ENCODE data around the gene SETD5. TPM values are rescaled to one million over a fixed set of nuclear protein-coding genes. Genes with fewer than 3 reads are reported as not detected.

SETD5 gene
- total RNA-seq, 4 donors from 2014 or later, result 84.0 to 158 (median 114) TPM

DNA sequence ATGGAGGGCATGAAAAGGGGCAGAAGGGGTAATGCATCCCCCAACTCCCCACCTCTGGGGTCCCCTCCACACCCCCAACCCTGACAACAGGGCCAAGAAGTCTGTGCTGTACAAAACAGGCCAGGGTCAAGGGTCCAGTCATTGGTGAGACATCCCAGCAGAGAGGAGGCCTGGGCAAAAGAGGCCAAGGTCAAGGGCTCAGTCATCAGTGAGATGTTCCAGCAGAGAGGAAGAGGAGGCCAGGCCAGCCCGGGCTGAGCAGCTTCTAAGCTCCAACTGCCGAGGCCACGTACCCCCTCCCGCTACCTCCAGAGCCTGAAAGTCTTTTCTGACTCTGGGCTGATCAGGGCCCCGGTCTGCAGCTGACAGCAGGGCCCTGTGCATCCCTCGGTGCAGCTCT is 103.8 kb downstream of the SETD5 start:
- 64 to 86% methylated on average over 5 of the region's 6 CpGs for WGBS, 2 donors
- Histone ChIP-seq H3K4me3 (replicated peaks in 1 of 3) (no peak overlapping the region), H3K9me3 (no peaks in the 10 kb centered on the region), H3K36me3 (no peaks in the 10 kb centered on the region), H3K27ac (no peak overlapping the region), H3K27me3 (no peaks in the 10 kb centered on the region), H3K4me1 (peaks cover 7 to 14% of the 10 kb centered on the region in 2 donors)
- DNase-seq, result no peak
- intact Hi-C loops (cut with DNase I), result loop anchor here (10.0 kb wide), 1 partner anchor 234 kb away; the partner anchor contains the start of gene BRPF1
- TF ChIP-seq POLR2A (IDR thresholded peaks at IDR 0.05), result no peak
- TF ChIP-seq, protein P1, sequence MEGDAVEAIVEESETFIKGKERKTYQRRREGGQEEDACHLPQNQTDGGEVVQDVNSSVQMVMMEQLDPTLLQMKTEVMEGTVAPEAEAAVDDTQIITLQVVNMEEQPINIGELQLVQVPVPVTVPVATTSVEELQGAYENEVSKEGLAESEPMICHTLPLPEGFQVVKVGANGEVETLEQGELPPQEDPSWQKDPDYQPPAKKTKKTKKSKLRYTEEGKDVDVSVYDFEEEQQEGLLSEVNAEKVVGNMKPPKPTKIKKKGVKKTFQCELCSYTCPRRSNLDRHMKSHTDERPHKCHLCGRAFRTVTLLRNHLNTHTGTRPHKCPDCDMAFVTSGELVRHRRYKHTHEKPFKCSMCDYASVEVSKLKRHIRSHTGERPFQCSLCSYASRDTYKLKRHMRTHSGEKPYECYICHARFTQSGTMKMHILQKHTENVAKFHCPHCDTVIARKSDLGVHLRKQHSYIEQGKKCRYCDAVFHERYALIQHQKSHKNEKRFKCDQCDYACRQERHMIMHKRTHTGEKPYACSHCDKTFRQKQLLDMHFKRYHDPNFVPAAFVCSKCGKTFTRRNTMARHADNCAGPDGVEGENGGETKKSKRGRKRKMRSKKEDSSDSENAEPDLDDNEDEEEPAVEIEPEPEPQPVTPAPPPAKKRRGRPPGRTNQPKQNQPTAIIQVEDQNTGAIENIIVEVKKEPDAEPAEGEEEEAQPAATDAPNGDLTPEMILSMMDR (IDR thresholded peaks at IDR 0.05), result no peak

DNA sequence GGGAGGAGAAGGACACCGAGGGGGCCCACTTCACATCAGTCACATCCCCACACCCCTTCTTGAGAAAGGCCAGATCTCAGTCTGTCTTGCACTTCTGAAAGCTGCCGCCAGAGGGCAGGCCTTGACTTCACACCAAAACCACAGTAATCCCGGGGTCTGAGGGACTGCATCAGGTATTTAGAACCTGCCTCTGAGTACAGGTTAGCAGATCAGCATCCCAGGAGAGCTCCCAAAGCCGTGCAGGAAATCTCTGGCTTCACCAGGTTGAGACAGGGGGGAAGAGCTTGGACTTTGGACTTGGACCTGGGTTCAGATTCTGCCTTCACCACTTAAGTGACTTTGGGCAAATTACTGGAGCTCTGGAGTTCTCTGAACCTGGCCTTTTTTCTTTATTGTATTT is 105.9 kb downstream of the SETD5 start:
- Histone ChIP-seq H3K27ac (no peak overlapping the region), H3K4me1 (peaks cover 7 to 14% of the 10 kb centered on the region in 2 donors), H3K9me3 (no peaks in the 10 kb centered on the region), H3K4me3 (replicated peaks in 1 of 3) (no peak overlapping the region), H3K36me3 (no peaks in the 10 kb centered on the region), H3K27me3 (no peaks in the 10 kb centered on the region)
- TF ChIP-seq, protein P1 (IDR thresholded peaks at IDR 0.05), result peak; percentile 55 to 86 (median 80)
- TF ChIP-seq POLR2A (IDR thresholded peaks at IDR 0.05), result no peak
- intact Hi-C loops (cut with DNase I), result loop anchor here (10.0 kb wide), 1 partner anchor 232 kb away; the partner anchor contains the start of gene BRPF1
- peak; percentile 79 to 84 for DNase-seq
- 4 to 6% methylated on average over 4 of the region's 4 CpGs for WGBS, 2 donors

DNA sequence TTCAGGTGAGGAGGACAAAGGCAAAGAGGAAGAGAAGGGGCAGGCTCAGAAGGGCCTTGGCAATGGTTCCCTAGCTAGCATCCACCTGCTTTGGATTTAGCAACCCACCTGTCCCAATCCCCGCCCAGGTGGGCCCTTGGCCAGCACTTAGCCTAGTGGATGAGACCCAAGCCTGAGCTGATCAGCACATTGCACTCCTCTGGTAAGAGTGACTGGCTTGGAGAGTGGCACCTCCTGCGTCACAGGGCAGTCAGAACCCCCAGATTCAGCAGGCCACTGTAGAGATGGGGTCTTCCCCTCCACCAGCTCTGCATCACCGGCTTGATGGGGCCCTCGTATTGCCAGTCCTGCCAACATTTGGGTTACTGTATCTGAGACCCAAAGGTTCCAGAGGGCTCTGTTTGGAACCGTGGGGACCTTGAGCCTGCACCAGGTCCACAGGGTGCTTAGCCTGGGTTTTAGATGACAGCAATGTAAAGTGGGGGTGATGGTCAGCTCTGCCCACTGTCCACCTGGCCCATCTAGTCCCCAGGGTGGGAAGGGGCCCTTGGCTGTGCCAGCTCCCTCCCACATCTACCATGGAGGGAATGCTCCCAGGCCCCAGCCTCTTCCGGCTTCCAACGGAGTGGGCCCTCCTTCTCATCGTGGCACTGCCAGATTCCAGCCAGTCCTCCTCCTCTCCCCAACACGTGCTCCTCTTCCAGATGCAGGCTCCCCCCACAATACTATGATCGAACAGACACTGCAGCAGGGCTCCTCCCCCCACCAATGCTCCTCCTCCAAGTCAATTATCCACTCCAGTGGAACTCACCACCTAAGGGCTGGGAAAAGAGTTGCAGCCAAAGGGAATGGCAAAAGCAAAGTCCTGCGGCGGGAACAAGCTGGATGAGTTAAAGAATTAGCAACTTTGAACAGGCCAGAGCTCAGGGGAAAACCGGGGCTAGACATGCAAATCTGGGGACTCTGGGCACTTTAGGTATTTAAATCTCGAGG is 110.5 kb downstream of the SETD5 start:
- TF ChIP-seq, protein P1 (IDR thresholded peaks at IDR 0.05), result no peak
- TF ChIP-seq POLR2A (IDR thresholded peaks at IDR 0.05), result no peak
- intact Hi-C loops (cut with DNase I), result loop anchor here (10.0 kb wide), 1 partner anchor 227 kb away; the partner anchor contains the start of gene BRPF1
- no peak for DNase-seq
- no peak overlapping the region for H3K27ac ChIP-seq
- H3K4me3 ChIP-seq (replicated peaks in 1 of 3), result no peak overlapping the region
- no peaks in the 10 kb centered on the region for H3K4me1 ChIP-seq
- WGBS, 2 donors, result 53 to 54% methylated on average over 11 to 13 of the region's 14 CpGs
- no peaks in the 10 kb centered on the region for H3K36me3 ChIP-seq
- H3K27me3 ChIP-seq, result no peaks in the 10 kb centered on the region
- no peaks in the 10 kb centered on the region for H3K9me3 ChIP-seq

DNA sequence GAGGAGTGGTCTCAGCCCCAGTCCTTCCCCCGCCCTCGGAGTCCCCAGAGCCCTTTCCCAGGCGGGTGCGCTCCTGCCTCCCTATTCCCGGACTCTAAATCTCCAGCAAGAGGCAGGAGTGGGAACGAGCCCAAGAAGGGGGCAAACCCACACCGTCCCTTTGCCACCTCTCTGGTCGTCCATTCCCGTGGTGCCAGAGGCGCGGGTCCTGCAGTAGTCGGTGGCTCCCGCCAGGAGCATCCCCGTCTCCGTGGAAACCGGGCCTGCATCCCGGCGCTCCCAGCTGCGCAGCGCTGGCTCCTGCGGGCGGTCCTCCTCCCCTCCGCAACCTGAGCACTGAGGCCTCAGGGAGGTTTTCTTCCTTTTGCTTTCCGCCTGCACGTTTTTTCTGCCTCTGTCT is 111.4 kb downstream of the SETD5 start:
- intact Hi-C loops (cut with DNase I), result loop anchor here (10.0 kb wide), 1 partner anchor 226 kb away; the partner anchor contains the start of gene BRPF1
- Histone ChIP-seq H3K9me3 (no peaks in the 10 kb centered on the region), H3K27me3 (no peaks in the 10 kb centered on the region), H3K36me3 (no peaks in the 10 kb centered on the region), H3K27ac (no peak overlapping the region), H3K4me1 (no peaks in the 10 kb centered on the region), H3K4me3 (replicated peaks in 1 of 3) (no peak overlapping the region)
- no peak for DNase-seq
- TF ChIP-seq, protein P1 (IDR thresholded peaks at IDR 0.05), result no peak
- TF ChIP-seq POLR2A (IDR thresholded peaks at IDR 0.05), result no peak
- WGBS, 2 donors, result 9 to 17% methylated on average over 23 of the region's 25 CpGs
